Measurements from ENCODE around the gene PSME1. TPM values are rescaled to one million over a fixed set of nuclear protein-coding genes. Genes with fewer than 3 reads are reported as not detected.
A peak's percentile ranks its signal among the peaks of the same experiment; 100 is the strongest.

PSME1 gene
- total and polyA plus RNA-seq, 10 of the 15 experiments (the other 5 are each of a cell fraction or from before 2014, with no cell fraction given) = 250 to 1,378 (median 412) TPM

GRCh38 chr14:24141097-24141880 lies 5.3 kb downstream of the PSME1 start, which contains the start of gene EMC9 (continued):
- peak; percentile 57 for TF ChIP-seq CUX1 (IDR thresholded peaks at IDR 0.05; ENCODE audit: insufficient replicate concordance, low read depth, low read length)
- no peak for TF ChIP-seq SUZ12 (IDR thresholded peaks at IDR 0.05; ENCODE audit: unreplicated experiment)
- no peak for TF ChIP-seq SMAD1 (IDR thresholded peaks at IDR 0.05; ENCODE audit: low read depth, partially characterized antibody)
- no peak for TF ChIP-seq ZNF24 (IDR thresholded peaks at IDR 0.05)
- no peak for TF ChIP-seq STAT1 (conservative IDR thresholded peaks at IDR 0.05)
- peak; percentile 60 for TF ChIP-seq FOS (IDR thresholded peaks at IDR 0.05; ENCODE audit: borderline replicate concordance, extremely low read depth, insufficient read length)
- TF ChIP-seq NR2C2 (IDR thresholded peaks at IDR 0.05; ENCODE audit: borderline replicate concordance, control insufficient read depth, insufficient read length, low read depth) = no peak
- TF ChIP-seq MLLT1 (IDR thresholded peaks at IDR 0.05) = peak; percentile 100
- TF ChIP-seq CREB1 (IDR thresholded peaks at IDR 0.05; ENCODE audit: low read depth) = peak; percentile 72
- TF ChIP-seq ELK1 (IDR thresholded peaks at IDR 0.05; ENCODE audit: low read depth, low read length) = peak; percentile 36; the same call in 1 of the 2 replicates
- TF ChIP-seq POLR2A (IDR thresholded peaks at IDR 0.05; ENCODE audit: low read depth, low read length) = peak; percentile 94
- TF ChIP-seq ZBTB40 (IDR thresholded peaks at IDR 0.05; ENCODE audit: borderline replicate concordance) = peak; percentile 79; the same call in 1 of the 2 replicates
- peak; percentile 79 for TF ChIP-seq SKIL (IDR thresholded peaks at IDR 0.05; ENCODE audit: low read depth, poor library complexity, severe bottlenecking)
- TF ChIP-seq RBBP5 (conservative IDR thresholded peaks at IDR 0.05) = no peak
